IPS-18c (cell line): ENCODE results near the gene SORL1.
"Not testable (repeated sequence)": the region's sequence is repeated elsewhere in the genome, so short reads cannot be mapped to it uniquely, and the experiment has no call there.

Experiments used
- H3K4me3 ChIP-seq: 2 replicates; pipeline ENCODE4 v1.7.0; 2013; ENCODE audit warnings: low read depth, mild to moderate bottlenecking, low read length, moderate library complexity; ENCODE audit not compliant: insufficient read depth
- H3K9me3 ChIP-seq: one replicate; pipeline ENCODE4 v1.6.1; 2013; ENCODE audit warnings: mild to moderate bottlenecking, low read length, moderate library complexity; ENCODE audit not compliant: control insufficient read depth, insufficient read depth

The SORL1 gene

GRCh38 chr11:121482231-121483129 lies 30.4 kb downstream of the SORL1 start:
- Histone ChIP-seq H3K9me3 (no peaks in the 10 kb centered on the region), H3K4me3 (no peak overlapping the region; the same call in 1 of the 2 replicates)

DNA sequence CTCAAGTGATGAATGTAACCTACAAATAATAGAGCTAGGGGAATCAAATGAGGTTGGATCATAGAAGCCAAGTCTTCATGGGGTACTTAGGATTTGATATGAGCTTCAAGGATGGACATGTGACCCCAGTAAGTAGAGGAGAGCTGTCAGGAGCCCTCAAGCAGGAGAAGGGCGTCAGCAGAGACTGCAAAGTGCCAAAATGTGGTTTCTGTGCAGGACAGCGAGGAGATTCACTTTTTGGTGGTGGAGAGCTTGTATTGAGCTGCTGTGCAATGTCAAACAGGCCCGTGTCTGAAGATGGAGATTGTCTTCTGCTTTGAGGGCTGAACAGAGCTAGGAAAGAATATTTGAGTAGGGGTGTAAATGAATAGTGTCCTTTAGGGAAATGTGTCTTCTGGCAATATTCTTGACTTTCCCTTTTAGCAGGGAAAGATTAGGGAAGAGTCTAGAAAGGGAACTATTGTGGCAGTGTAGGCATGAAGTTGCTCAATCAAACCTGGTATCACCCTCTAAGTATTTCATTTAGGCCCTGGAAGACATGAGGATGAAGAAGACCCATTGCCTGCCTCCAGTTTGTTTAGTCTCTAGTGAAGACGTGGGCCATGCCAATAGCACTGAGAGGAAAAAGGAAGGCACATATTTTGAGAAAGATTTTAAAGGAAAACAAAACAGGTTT lies 31.8 kb downstream of the SORL1 start:
- no peak overlapping the region for H3K4me3 ChIP-seq
- no peaks in the 10 kb centered on the region for H3K9me3 ChIP-seq

- H3K4me3 ChIP-seq, result no peak overlapping the region
- no peaks in the 10 kb centered on the region for H3K9me3 ChIP-seq
Measured at GRCh38 chr11:121485216-121485615, 33.1 kb downstream of the SORL1 start.

GRCh38 chr11:121486054-121486453 lies 33.9 kb downstream of the SORL1 start:
- Histone ChIP-seq H3K4me3 (no peak overlapping the region), H3K9me3 (no peaks in the 10 kb centered on the region)

DNA sequence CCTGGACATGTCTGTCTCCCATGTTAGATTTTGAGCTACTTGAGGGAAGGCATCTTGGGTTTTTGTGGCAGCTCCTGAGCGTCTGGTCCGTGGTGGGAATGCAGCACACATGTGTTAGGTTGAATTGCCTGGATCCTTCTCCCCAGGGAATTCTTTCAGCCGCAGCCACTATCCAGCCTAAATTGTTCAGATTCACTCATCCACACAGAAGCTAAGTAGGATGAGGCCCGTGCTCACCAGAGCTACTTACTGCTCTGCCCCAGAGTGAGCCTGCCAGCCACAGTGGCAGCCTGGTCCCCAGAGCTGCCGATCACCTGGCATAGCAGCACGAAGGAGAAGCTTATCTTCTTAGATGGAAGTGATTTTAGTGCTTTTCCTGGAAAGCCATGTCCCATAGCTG lies 35.1 kb downstream of the SORL1 start:
- no peaks in the 10 kb centered on the region for H3K9me3 ChIP-seq
- H3K4me3 ChIP-seq, result no peak overlapping the region

GRCh38 chr11:121488170-121488569 lies 36.1 kb downstream of the SORL1 start:
- Histone ChIP-seq H3K4me3 (no peak overlapping the region), H3K9me3 (peaks cover 2% of the 10 kb centered on the region)

GRCh38 chr11:121488641-121489040 lies 36.5 kb downstream of the SORL1 start:
- Histone ChIP-seq H3K9me3 (peaks cover 2% of the 10 kb centered on the region), H3K4me3 (no peak overlapping the region)

GRCh38 chr11:121489823-121490222 lies 37.7 kb downstream of the SORL1 start:
- H3K9me3 ChIP-seq, result peaks cover 2% of the 10 kb centered on the region

DNA sequence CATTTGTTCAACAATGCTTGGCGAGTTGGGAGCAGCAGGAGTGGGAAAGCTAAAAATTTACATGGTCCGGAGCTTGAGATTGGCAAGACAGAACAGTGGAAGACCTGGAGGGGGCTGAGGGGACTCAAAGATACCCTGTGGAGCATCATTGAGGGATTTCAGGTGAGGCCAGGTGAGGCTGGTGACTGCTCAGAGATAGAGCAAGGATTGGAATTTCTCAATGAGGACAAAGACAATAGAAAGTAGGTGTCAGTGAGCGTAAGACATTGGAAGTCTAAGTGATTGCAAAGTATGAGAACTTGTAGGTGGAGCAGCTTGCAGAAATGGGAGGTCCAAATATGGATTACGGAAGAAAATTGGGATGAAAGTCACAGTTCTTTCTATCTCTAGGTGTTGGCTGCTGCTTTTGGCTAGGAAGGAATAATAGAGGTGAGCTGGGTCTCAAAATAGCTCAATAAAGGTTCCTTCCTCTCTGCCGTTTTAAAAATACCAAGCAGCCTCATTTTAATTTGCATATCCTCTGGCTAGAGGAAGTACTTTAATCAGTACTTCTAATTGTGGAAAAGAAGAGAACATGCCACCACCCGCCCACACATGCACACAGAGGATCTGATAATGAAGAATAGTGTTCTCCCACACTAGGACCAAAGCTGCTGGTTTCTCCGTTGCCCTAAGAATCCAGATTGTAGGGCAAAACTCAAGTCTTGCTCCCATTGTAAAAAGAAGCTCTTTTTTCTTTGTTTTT lies 42.4 kb downstream of the SORL1 start:
- no peak overlapping the region for H3K4me3 ChIP-seq

More at GRCh38 chr11:121489823-121490222, 37.7 kb downstream of the SORL1 start:
- H3K4me3 ChIP-seq, result no peak overlapping the region

GRCh38 chr11:121497176-121497998 lies 45.3 kb downstream of the SORL1 start:
- Histone ChIP-seq H3K9me3 (peaks cover 2% of the 10 kb centered on the region), H3K4me3 (no peak overlapping the region)

More for the DNA sequence above, 42.4 kb downstream of the SORL1 start:
- H3K9me3 ChIP-seq, result peaks cover 2% of the 10 kb centered on the region

GRCh38 chr11:121499405-121499804 lies 47.3 kb downstream of the SORL1 start:
- Histone ChIP-seq H3K9me3 (no peaks in the 10 kb centered on the region), H3K4me3 (no peak overlapping the region)

DNA sequence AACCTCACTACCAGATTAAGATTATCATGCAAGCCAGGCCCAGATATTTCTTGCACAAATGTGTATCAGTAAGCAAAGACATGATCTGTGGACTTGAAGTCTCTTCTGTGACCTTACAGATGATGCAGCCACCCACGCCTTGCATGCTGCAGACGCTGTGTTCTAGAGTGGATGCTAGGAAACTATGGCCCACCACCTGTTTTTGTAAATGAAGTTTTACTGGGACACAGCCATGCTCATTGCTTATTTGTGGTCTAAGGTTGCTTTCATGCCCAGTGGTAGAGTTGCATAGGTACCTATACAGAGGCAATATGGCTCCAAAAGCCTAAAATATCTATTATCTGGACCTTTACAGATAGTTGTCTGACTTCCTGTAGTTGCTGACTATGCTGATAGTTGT lies 48.2 kb downstream of the SORL1 start:
- H3K4me3 ChIP-seq, result no peak overlapping the region
- no peaks in the 10 kb centered on the region for H3K9me3 ChIP-seq

GRCh38 chr11:121500717-121501116 lies 48.6 kb downstream of the SORL1 start:
- Histone ChIP-seq H3K4me3 (no peak overlapping the region), H3K9me3 (no peaks in the 10 kb centered on the region)

DNA sequence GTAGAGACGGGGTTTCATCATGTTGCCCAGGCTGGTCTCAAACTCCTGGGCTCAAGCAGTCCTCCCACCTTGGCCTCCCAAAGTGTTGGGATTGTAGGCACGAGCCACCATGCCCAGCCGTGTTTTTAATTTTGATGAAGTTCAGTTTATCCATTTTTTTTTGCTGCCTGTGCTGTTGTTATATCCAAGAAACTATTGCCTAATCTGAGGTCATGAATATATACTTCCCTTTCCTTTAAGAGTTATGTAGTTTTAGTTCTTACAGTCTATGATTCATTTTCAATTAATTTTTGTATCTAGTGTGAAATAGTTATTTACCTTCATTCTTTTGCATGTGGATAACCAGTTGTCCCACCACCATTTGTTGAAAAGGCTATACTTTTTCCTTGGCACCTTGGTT lies 50.9 kb downstream of the SORL1 start:
- H3K4me3 ChIP-seq, result no peak overlapping the region
- no peaks in the 10 kb centered on the region for H3K9me3 ChIP-seq

DNA sequence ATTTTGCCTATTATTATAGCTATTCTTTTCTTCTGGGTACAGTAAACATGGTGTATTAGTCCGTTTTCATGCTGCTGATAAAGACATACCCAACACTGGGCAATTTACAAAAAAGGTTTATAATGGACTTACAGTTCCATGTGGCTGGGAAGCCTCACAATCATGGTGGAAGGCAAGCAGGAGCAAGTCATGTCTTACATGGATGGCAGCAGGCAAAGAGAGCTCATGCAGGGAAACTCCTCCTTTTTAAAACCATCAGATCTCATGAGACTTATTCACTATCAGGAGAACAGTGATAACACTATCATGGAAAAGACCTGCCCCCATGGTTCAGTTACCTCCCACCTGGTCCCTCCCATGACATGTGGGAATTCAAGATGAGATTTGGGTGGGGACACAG lies 54.1 kb downstream of the SORL1 start:
- not testable (repeated sequence) for H3K9me3 ChIP-seq, H3K4me3 ChIP-seq

DNA sequence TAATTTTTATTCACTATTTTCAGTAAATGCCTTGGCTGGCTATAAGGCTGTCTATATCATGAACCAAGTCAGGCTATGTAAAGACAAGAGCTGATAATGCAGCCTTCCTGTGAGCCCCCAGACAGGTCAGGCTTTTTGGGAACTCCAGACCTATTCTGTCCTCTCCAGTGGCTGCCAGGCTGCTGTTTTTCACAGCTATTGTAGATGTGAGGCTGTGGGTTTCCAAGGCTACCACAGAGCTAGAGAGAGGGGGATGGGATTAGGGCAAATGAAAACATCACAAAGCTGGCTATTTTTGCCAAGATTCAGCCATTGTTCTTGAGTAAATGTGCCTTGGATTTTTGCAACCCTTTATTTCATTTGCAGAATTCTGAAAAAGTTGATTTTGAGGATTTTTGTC lies 56.3 kb downstream of the SORL1 start:
- Histone ChIP-seq H3K4me3 (no peak overlapping the region), H3K9me3 (no peaks in the 10 kb centered on the region)

DNA sequence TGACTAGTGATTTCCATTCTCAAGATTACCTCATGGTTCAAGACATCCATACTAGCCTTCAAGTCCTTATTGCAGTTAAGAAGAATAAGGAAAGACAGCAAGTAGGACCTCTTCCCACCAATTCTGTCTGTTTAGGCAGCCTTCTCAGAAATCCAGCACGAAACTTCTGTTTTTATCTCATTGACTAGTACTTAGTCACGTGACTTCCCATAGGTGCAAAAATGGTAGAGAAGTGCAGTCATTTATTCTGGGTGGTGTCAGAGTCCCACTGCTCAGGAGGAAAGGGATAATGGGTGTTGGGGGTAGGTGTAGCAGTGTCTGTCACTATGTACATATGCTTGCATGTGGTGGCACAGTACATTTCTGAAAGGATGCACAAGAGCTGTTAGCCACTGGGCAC lies 58.3 kb downstream of the SORL1 start:
- no peak overlapping the region for H3K4me3 ChIP-seq
- no peaks in the 10 kb centered on the region for H3K9me3 ChIP-seq
